HG03575 (cell line): ENCODE data around the gene TCEAL4.

Experiments
- ATAC-seq: cut with Tn5 transposase; IDR thresholded peaks from one replicate; pipeline ENCODE4 v1.9.1; 2021; ENCODE audit not compliant: unreplicated experiment, insufficient number of reproducible peaks, low FRiP score; ENCODE audit errors: extremely low read depth

Gene TCEAL4

DNA sequence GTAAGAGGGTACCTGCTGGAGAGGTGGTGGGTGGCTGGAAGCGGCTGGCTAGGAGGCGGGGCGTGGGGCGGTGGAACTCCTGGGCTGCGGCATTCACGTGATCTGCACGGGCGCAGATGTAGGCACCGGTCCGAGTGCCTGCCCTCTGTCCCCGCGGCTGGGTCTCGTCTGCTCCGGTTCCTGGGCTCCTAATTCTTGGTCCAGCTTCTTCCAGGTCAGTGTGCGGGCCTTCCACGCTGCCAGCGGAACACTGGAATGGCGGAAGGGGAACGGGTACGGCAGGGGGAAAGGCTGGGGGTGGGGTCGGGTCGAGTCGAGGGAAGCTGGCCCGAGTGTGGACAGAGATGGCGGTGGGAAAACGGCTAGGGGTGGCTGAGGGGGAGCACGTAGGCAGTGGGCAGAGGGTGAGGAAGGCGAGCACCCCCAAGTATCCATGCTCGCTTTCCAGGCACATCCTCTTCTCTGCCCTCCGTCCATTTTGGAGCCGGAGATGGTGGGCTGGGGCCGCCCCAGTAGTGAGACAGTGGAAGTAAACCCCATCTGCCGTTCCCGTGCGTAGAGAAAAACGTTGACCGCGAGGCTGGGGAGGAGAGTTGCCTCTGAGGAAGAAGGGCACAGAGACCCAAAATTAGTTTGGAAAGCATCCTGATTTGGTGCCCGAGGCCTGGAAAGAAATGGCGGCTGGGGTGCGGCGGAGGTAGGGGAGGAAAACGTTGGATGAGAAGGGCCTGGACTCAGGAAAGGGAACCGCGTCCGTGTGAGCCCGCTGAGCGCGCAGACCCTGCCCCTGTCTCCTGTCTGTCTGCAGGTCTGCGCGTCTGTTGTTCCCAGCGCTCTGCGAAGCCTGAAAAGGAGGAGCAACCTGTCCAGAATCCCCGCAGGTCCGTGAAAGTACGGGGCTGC, at the start of gene TCEAL4:
Gene TCEAL4 (plus strand): TSS at position 105 of the 903 bp plus-strand sequence. CDS start 1,161 bp downstream, outside the sequence.
- ATAC-seq, result no peak

GRCh38 chrX:103536071-103536470, 49.2 kb upstream of the TCEAL4 start:
- ATAC-seq, result no peak

- ATAC-seq, result no peak
Measured at GRCh38 chrX:103536732-103537131, 48.6 kb upstream of the TCEAL4 start.

DNA sequence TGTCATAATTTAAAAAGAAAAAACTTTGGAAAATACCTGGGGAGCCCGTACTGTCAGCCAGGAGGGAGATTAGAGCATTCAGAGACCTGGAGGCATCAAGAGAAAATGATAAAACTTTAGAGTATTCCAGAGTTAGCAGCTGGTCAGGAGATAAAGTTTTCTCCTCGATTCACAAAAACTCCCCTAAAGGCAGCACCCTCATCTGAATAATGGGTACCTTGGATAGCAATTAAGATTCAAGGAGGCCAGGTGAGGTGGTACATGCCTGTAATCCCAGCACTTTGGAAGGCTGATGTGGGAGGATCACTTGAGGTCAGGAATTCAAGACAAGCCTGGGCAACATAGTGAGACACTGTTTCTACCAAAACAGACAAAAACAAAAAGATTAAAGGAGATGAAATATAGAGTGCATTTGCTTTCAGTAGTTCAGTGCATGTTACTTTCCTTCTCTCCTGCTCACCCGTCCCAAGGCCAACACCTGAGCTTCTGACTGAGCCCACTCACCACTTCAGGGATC, 47.4 kb upstream of the TCEAL4 start:
- ATAC-seq, result no peak

GRCh38 chrX:103538728-103539127, 46.6 kb upstream of the TCEAL4 start:
- ATAC-seq, result no peak

GRCh38 chrX:103539695-103540094, 45.6 kb upstream of the TCEAL4 start:
- no peak for ATAC-seq

- ATAC-seq, result no peak
Measured at GRCh38 chrX:103540145-103540544, 45.2 kb upstream of the TCEAL4 start.

GRCh38 chrX:103549916-103550315, 35.4 kb upstream of the TCEAL4 start:
- ATAC-seq, result no peak

- no peak for ATAC-seq
Measured at GRCh38 chrX:103550415-103551051, 34.8 kb upstream of the TCEAL4 start.

DNA sequence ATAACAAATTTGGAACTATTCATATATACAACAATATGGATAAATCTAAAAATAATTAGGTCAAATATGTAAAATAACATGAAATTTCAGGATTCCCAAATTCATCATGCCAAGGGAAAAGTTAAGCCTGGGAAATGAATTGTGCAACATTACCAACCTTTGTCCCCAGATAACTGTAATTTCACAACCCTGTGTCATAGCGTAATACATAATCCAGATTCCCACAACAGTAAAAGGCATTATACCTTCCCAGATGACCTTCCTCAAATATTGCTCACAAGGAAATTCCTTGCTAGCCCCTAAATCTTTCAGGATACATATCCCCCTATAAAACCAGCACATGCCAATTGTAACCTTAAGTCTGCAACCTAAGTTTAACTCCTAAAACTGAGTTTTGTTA, 33.1 kb upstream of the TCEAL4 start:
- ATAC-seq, result no peak

GRCh38 chrX:103554687-103555424, 30.5 kb upstream of the TCEAL4 start:
- ATAC-seq, result peak; percentile 84

DNA sequence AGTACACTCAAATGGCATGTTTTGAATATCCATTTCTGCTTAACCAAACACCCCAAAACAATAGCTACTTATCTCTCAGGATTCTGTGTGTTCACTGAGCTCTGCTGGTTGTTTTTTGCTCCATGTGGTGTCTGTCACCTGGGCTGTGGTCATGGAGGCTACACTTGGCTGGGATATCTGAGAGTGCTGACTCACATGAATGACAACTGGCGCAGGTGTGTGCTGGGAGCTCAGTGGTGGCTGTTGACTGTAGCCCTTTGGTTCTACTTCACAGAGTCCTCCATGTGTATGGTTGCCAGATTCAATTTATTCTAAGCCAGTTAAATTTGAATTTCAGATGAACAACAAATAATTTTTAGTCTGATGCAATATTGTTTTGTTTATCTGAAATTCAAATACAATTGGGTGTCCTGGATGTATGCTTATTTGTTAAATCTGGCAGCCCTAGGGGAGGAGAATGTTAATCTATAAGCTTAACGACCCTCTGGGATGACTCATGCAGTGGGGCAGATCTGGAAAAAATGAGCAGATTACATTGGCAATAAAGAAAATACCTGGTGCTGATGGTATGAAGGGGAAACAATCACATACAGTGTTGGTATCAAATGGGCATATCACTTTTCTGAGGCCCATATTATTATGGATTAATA, 28.2 kb upstream of the TCEAL4 start:
- no peak for ATAC-seq

GRCh38 chrX:103560256-103560655, 25.1 kb upstream of the TCEAL4 start:
- no peak for ATAC-seq

- no peak for ATAC-seq
Measured at GRCh38 chrX:103562801-103563200, 22.5 kb upstream of the TCEAL4 start.

GRCh38 chrX:103565197-103565596, 20.1 kb upstream of the TCEAL4 start:
- ATAC-seq, result no peak

DNA sequence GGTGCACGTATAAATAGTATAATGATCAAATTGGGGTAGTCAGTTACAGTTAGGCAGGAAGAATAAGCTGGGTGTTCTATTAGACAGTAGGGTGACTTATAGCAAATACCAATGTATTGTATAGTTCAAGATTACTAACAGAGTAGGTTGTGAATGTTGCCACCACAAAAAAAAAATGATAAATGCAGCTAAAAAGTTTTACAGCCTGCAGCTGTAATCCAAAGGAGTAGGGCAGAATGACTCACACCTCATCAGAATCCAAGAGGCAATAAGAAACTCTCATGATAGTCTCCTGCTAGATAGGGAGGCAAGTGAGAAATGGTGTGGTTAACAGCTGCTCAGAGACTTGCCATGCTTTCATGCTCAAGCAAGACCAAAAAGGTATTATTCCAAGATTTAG, 19.6 kb upstream of the TCEAL4 start:
- ATAC-seq, result no peak

DNA sequence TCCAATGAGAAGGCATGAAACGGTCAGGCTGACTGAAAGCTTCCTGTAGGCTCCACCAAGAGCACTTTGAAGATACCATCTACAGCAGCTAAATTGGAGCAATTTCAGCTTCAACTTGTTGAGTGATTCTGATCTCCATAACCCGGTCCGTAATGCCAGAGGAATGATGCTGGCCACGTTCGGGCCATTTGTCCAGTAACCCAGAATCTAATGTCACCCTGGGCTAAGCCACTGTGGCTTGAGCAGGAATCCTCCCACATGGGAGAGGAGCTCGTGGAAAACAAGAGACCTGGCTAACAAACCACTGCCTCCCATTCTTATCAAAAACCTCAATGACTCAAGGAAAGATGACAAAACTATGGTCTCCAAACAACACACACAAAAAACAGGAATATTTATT, 14.2 kb upstream of the TCEAL4 start:
- no peak for ATAC-seq

DNA sequence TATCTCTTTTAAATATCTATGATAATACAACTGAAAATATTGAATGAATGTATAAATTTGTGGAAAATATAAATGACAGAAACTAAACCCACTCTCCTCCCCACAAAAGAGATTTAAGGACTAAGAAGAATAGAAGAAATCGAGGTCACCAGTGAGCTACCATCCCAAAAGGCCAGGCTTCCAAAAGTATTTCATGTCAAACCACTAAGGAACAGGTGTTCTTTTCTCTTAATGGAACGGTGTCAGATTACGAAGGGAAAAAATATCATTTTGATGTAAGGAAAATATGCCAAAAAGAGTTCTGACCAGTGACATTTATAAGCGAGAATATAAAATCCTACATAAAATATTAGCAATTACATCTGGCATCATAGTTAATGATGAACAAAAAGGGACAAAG, 13.6 kb upstream of the TCEAL4 start:
- ATAC-seq, result no peak

GRCh38 chrX:103573202-103573601, 12.1 kb upstream of the TCEAL4 start:
- ATAC-seq, result no peak
